ENCODE data around the gene USP2.
"Not testable (repeated sequence)": the region's sequence is repeated elsewhere in the genome, so short reads cannot be mapped to it uniquely, and the experiment has no call there.

Gene USP2

GRCh38 chr11:119414321-119414720, 32.8 kb upstream of the USP2 start:
- TF ChIP-seq CTCF (IDR thresholded peaks at IDR 0.05; ENCODE audit: low read depth, low read length, missing control alignments), result no peak
- no peak for DNase-seq (ENCODE audit: low read depth)
- no peak overlapping the region for H3K4me3 ChIP-seq (ENCODE audit: low read depth, low read length)

GRCh38 chr11:119412072-119412471, 30.6 kb upstream of the USP2 start:
- H3K4me3 ChIP-seq (ENCODE audit: low read depth, low read length), result no peak overlapping the region
- no peak for DNase-seq (ENCODE audit: low read depth)
- TF ChIP-seq CTCF (IDR thresholded peaks at IDR 0.05; ENCODE audit: low read depth, low read length, missing control alignments), result no peak

- H3K4me3 ChIP-seq (ENCODE audit: low read depth, low read length), result no peak overlapping the region
- no peak for DNase-seq (ENCODE audit: low read depth)
- TF ChIP-seq CTCF (IDR thresholded peaks at IDR 0.05; ENCODE audit: low read depth, low read length, missing control alignments), result no peak
These were observed 29.0 kb upstream of the USP2 start for GRCh38 chr11:119410501-119410900.

GRCh38 chr11:119409731-119410130, 28.2 kb upstream of the USP2 start:
- no peak for DNase-seq (ENCODE audit: low read depth)
- H3K4me3 ChIP-seq (ENCODE audit: low read depth, low read length), result no peak overlapping the region
- no peak for TF ChIP-seq CTCF (IDR thresholded peaks at IDR 0.05; ENCODE audit: low read depth, low read length, missing control alignments)

- DNase-seq (ENCODE audit: low read depth), result no peak
- no peak for TF ChIP-seq CTCF (IDR thresholded peaks at IDR 0.05; ENCODE audit: low read depth, low read length, missing control alignments)
These were observed 24.5 kb upstream of the USP2 start for GRCh38 chr11:119406005-119406404.

GRCh38 chr11:119405448-119405847, 24.0 kb upstream of the USP2 start:
- H3K4me3 ChIP-seq (ENCODE audit: low read depth, low read length); DNase-seq (ENCODE audit: low read depth): not testable (repeated sequence)

More at GRCh38 chr11:119406005-119406404, 24.5 kb upstream of the USP2 start:
- no peak overlapping the region for H3K4me3 ChIP-seq (ENCODE audit: low read depth, low read length)

DNA sequence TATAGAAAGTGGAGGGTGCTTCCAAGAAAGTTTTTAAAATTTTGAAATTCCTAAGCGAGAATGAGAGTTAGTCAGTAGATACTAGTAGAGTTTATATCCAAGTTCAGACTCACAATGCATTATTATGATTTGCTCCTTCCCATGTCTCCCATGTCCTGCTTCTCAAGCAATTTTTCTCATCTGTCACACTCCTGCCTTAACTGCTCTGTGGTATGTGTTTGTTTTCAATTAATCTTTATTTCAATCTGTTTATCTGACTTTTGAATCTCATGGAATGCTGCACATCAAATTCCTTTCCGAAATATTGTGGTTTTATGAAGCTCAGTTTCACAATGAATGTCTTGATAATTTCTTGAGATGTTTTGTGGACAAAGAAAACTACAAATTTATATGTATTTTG, 23.4 kb upstream of the USP2 start:
- no peak for DNase-seq (ENCODE audit: low read depth)
- TF ChIP-seq CTCF (IDR thresholded peaks at IDR 0.05; ENCODE audit: low read depth, low read length, missing control alignments), result no peak
- no peak overlapping the region for H3K4me3 ChIP-seq (ENCODE audit: low read depth, low read length)

- TF ChIP-seq CTCF (IDR thresholded peaks at IDR 0.05; ENCODE audit: low read depth, low read length, missing control alignments), result no peak
- no peak for DNase-seq (ENCODE audit: low read depth)
- H3K4me3 ChIP-seq (ENCODE audit: low read depth, low read length), result no peak overlapping the region
These were observed 21.5 kb upstream of the USP2 start for GRCh38 chr11:119403021-119403420.
